GM21786 (cell line): Measurements from ENCODE around the gene ROCK1.
"Not testable (repeated sequence)": the region's sequence is repeated elsewhere in the genome, so short reads cannot be mapped to it uniquely, and the experiment has no call there.

ENCODE experiments used
- ATAC-seq: cut with Tn5 transposase; IDR thresholded peaks from one replicate; pipeline ENCODE4 v1.9.1; 2021; ENCODE audit not compliant: unreplicated experiment

Gene ROCK1

GRCh38 chr18:21054252-21054821 lies 57.3 kb downstream of the ROCK1 start:
- no peak for ATAC-seq

- no peak for ATAC-seq
Observed at GRCh38 chr18:21053127-21053526, 58.5 kb downstream of the ROCK1 start.

GRCh38 chr18:21052385-21052784 lies 59.2 kb downstream of the ROCK1 start:
- ATAC-seq = no peak

- no peak for ATAC-seq
Observed at GRCh38 chr18:21051620-21052019, 60.0 kb downstream of the ROCK1 start.

- no peak for ATAC-seq
Observed at GRCh38 chr18:21049306-21049705, 62.3 kb downstream of the ROCK1 start.

GRCh38 chr18:21047126-21047525 lies 64.5 kb downstream of the ROCK1 start:
- ATAC-seq = no peak

GRCh38 chr18:21040466-21040865 lies 71.1 kb downstream of the ROCK1 start:
- ATAC-seq = no peak

GRCh38 chr18:21038201-21038600 lies 73.4 kb downstream of the ROCK1 start:
- no peak for ATAC-seq

GRCh38 chr18:21031845-21032244 lies 79.8 kb downstream of the ROCK1 start:
- ATAC-seq = no peak

- ATAC-seq = not testable (repeated sequence)
Observed at GRCh38 chr18:21018257-21018656, 93.4 kb downstream of the ROCK1 start.

- ATAC-seq = no peak
Observed at GRCh38 chr18:21012308-21012707, 99.3 kb downstream of the ROCK1 start.

GRCh38 chr18:21004726-21005125 lies 106.9 kb downstream of the ROCK1 start:
- ATAC-seq = no peak

- no peak for ATAC-seq
Observed at GRCh38 chr18:21000667-21001066, 110.9 kb downstream of the ROCK1 start.

GRCh38 chr18:20997371-20997770 lies 114.2 kb downstream of the ROCK1 start:
- no peak for ATAC-seq

- ATAC-seq = no peak
Observed at GRCh38 chr18:20996418-20996817, 115.2 kb downstream of the ROCK1 start.

- ATAC-seq = no peak
Observed at GRCh38 chr18:20988726-20989125, 122.9 kb downstream of the ROCK1 start.

- ATAC-seq = no peak
Observed at GRCh38 chr18:20975077-20975476, 136.5 kb downstream of the ROCK1 start.

- ATAC-seq = no peak
Observed at GRCh38 chr18:20971886-20972267, 139.7 kb downstream of the ROCK1 start.

GRCh38 chr18:20966795-20967194 lies 144.8 kb downstream of the ROCK1 start:
- no peak for ATAC-seq

- no peak for ATAC-seq
Observed at GRCh38 chr18:20963027-20963426, 148.6 kb downstream of the ROCK1 start.

- no peak for ATAC-seq
Observed at GRCh38 chr18:20960735-20961134, 150.9 kb downstream of the ROCK1 start.

GRCh38 chr18:20950827-20951226 lies 160.8 kb downstream of the ROCK1 start:
- not testable (repeated sequence) for ATAC-seq
